ENCODE data around the gene BRMS1.
"Not testable (repeated sequence)": the region's sequence is repeated elsewhere in the genome, so short reads cannot be mapped to it uniquely, and the experiment has no call there.

- not testable (repeated sequence) for TF ChIP-seq CTCF (IDR thresholded peaks at IDR 0.05); ZFX (IDR thresholded peaks at IDR 0.05; ENCODE audit: borderline replicate concordance)
These were observed 35.4 kb upstream of the BRMS1 start for GRCh38 chr11:66380264-66380663.
